GM12872 (cell line): ENCODE data around the gene CPLX1.

Experiments used
- CTCF ChIP-seq: IDR thresholded peaks from 3 replicates; pipeline ENCODE4 v1.5.1; 2011; ENCODE audit warnings: low read depth, mild to moderate bottlenecking, low read length, moderate library complexity; ENCODE audit not compliant: insufficient read depth

The CPLX1 gene

GRCh38 chr4:777520-778262 lies 48.2 kb downstream of the CPLX1 start:
- TF ChIP-seq CTCF = no peak

- TF ChIP-seq CTCF = no peak
Measured at GRCh38 chr4:776743-777441, 49.0 kb downstream of the CPLX1 start.

GRCh38 chr4:773214-773613 lies 52.7 kb downstream of the CPLX1 start:
- no peak for TF ChIP-seq CTCF

GRCh38 chr4:772776-773175 lies 53.2 kb downstream of the CPLX1 start:
- TF ChIP-seq CTCF = no peak

- TF ChIP-seq CTCF = no peak
Measured at GRCh38 chr4:772118-772517, 53.8 kb downstream of the CPLX1 start.

- TF ChIP-seq CTCF = no peak
Measured at GRCh38 chr4:771464-771863, 54.5 kb downstream of the CPLX1 start.

- TF ChIP-seq CTCF = no peak
Measured at GRCh38 chr4:770022-770421, 55.9 kb downstream of the CPLX1 start.
